Stimulated activated CD8-positive, alpha-beta memory T cell treated with anti-CD3 and anti-CD28 coated beads, Interleukin-12 subunit alpha, Interleukin-12 subunit beta, amount 100 ng/mL, for 1 hour (primary cell): Measurements from ENCODE around the gene CPE.
"Not testable (repeated sequence)": the region's sequence is repeated elsewhere in the genome, so short reads cannot be mapped to it uniquely, and the experiment has no call there.

Source experiments
- DNase-seq: peaks from one replicate; pipeline ENCODE4 v3.0.0-alpha.2; 2020; ENCODE audit warnings: low read depth

CPE gene

DNA sequence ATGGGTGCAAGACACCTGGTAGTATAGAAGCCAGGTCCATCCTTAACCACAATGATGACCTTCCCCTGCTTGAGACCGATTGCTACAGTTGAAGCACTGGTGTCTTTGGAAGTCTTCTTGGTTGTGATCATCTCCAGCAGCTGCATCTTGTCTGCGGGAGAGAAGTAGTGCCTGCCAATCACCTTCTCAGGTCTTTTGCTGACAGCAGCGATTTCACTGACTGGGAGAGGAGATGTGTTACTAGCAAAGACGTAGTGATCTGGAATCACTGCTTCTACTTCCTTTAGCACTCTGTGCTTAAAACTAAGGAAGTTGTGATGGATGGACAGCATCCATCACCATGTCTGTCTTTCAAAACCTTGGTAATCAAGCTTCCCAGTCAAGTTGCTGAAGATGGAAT is 25.9 kb downstream of the CPE start:
- no peak for DNase-seq

DNA sequence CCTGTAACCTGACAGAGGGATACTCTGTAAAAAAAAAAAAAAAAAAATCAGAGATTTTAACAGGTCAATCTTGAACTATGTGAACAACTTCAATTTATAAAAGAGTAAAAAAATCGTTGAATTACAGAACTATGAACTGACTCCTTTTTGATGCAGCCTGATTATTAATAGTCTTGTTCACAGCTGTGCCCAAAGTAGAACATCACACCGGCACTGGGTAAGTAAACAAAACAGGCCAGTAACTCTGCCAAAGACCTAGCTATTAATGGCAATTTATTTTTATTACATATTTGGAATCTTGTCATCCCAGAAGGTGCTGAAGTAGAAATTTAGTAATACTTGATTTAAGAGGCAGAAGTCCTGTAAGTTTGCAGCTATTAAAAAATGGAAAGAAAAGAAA is 31.4 kb downstream of the CPE start:
- no peak for DNase-seq

DNA sequence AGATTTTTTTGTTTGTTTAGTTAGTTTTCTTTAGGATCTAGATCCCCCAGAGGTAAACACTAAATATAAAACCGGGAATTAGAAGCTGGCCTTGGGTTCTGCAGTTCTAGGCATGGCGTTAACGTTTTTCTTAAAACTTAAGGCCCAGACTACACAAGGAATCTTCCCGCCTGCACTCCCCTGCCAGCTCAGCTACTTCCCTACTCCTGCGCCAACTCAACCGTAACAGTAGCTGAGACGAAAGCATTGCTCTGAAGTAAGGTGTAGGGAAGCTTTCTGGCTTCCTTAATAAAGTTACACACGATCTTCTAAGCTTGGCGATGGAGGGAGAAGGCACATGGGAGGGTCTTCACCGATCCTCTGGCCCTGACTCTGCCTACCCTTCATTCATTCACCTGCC is 37.1 kb downstream of the CPE start:
- DNase-seq: no peak

DNA sequence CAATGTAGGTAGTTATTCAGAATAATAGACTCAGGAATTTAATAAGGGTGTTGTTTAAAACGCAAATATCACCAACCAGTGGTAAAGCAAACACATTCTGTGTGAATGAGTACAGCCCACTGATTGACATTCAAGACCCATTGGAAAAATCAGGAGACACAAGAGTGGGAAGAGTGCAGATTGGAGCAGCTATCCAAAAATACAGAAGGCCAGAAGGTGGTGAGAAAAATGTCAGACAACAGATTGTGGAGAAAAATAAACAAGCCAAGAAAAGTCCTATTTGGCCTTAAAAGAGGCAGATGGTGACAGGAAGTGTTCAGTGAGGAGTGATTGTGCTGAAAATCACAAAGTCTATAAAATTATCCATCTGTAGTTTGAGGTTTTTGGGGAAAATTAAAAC is 39.3 kb downstream of the CPE start:
- no peak for DNase-seq

DNA sequence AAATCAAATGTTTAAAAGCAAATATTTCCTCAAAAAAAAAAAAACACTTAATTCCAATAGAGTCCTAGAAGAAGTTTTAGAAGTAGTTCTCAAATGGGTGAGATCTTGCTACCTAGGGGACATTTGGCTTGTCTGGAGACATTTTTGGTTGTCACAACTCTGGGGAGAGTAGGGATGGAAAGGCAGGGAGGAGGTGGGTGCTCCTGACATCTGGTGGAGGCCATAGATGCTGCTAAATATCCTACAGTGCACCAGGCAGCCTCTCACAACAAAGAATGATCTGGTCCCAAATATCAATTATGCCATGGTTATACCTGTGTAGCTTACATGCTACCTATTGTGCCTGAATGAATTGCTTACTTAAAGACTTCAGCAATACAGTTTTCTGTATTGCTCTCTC is 46.8 kb downstream of the CPE start:
- no peak for DNase-seq

DNA sequence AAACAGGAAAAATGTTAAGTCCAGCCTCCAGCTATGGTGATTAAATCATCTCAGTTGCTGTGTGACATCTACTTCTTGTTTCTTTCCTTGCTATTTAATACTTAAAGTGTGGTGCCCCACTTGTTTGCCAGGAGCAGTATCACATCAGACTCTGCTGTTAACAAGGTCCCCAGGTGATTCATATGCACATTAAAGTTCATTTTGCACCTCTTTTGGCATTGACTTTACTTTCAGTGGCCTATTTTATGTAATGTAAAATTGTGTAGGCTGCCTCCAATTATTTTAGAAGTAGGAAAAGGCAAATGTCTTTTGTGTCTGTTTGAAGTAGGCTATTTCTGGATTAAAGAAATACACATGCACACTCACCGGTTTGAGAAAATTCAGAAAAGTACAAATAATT is 47.5 kb downstream of the CPE start:
- DNase-seq: no peak

DNA sequence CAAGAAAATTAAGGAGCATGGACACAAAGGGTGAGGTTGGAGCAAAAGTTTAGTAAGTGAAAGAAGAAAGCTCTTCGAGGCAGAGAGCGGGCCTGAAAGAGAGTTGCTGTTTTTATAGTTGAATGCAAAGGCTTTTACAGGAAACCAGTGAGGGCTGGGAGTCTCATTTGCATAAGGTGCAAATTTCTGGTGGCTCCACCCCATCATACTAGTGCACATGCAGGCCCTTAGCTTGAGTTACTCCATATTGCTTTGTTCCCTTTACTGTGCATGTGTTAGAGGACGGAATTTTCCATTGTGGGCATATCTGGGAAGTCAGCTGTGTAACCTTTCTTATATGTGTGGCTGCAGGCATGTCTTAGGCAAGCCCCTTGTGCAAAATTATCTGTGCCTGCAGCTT is 48.0 kb downstream of the CPE start:
- no peak for DNase-seq

DNA sequence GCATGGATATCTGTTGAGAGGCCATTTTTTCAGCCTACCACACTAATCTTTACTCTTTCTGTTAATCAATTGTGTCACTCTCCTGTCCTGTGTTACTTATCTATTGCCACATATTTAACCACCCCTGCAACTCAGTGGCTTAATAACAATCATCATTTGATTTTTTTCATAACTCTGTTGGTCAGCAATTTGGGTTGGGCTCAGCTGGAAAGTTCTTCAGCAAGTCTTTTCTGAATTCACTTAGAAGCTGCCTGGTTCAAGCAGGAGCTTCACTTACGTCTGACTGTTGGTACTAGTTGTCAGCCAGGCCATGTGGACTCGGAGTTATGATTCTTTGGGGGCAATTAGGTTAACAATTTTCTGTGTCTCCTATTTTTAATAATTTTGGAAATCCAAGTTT is 50.1 kb downstream of the CPE start:
- no peak for DNase-seq

DNA sequence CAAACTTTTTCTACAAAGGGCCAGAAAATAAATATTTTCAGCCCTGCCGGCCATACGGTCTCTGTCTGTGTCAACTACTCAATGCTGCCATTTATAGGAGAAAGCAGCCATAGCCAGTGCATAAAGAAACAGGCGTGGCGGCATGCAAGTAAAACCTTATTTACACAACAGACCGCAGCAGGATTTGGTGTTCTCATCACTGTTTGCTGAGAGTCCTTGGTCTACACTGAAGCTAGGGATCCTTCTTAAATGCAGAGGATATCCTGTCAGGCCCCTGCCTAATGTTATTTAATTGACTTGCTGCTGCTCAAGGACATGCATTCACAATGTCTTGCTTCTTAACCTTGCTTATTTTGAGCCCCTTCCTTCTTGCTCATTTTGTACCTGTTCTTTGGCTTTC is 54.7 kb downstream of the CPE start:
- no peak for DNase-seq

DNA sequence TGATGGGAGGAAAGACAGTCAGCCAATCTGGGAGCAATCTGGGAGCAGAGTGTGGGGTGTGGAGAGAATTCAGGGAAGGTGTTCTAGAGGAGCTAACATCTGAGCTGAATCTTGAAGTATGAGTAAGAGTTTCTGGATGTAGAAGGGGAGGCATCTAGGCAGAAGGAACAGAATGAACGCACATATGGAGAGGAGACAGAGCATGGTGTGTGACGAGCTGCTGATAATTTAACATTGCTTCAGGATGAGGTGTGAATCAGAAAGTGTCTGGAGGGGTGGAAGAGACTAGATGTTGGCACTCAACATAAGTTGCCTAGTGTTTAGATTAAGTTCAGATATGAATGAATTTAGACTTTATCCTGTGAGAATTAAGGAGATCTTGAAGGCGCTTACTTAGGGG is 58.9 kb downstream of the CPE start:
- no peak for DNase-seq

DNA sequence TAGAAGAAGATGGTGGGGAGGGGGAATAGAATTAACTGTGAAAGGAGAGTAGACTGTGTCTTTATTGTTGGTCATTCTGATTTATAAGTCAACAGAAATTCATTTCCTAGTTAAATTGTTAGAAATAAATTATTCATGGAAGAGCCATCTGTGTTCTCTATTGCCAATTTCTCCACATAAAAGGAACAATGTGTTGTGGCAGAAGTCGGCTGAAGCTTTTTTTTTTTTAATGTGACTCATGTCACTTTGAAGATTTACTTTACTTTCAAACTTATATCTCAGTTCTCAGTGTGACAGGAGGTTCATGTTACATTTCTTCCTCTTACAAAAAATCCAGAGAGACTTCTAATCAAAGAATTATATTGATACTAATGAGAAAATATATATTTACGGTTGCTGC is 60.5 kb downstream of the CPE start:
- DNase-seq: no peak

DNA sequence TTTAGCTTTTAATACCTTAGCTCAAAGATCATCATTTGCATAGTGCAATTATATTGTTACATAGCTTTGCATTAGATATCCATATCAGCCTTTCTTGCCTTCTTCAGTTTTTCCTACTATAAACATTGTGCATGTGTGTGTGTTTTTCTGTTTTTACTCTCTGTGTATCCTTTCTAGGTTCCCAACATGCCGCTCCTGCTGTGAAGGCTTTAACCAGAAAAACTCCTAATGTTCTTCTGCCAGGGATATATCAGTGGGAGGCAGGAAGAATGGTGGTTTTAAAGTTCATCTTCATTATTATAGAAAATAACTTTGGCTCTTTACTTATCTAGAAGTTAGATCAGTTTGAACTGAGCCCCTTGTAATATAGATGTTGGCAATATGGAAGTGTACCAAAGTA is 61.2 kb downstream of the CPE start:
- DNase-seq: no peak

DNA sequence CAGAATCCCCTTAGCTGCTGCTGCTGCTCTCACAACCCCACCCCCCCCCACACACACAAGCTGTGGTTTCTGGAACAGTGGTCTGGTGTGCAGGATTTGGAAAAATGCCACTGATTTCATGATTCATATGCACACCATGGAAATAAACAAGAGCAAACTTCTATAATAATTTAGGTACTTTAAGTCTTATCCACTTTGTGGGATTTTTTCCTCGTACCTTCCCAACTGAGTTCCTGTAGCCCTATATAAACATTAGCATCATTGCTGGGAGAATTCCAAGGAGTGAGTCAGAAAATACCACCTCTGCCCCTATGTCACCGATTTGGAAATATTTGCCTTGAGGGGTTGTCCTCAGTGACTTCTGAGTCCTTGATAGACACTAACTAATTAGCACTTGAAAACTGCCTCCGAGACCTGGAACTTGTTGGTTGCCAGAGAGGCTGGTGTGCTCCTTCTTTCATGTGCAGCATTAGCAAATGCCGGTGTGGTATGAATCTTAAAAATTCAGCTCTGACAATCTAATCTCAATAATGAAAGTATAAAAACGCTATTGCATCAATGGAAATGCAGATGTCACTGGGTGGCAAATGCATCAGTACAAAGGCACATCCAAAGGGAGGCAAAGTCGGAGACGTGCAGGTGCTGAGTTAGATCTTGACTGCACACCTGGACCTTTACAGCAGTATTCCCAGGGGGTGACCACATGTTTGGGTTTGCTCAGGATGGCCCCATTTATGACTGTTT is 61.8 kb downstream of the CPE start:
- DNase-seq: no peak

DNA sequence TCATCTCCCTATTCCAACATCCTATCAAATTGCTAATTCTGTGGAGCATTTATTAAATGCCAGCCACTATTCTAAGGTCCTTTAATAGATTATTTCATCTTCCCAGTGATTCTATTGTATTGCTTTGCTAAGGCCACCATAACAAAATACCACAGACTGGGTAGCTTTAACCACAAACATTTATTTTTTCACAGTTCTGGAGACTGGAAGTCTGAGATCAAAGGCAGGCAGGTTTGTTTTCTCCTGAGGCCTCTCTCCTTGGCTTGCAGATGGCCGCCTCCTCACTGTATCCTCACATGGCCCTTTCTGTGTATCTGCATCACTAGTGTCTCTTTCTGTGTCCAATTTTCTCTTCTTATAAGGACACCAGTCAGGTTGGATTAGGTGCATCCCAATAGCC is 64.5 kb downstream of the CPE start:
- DNase-seq: no peak

DNA sequence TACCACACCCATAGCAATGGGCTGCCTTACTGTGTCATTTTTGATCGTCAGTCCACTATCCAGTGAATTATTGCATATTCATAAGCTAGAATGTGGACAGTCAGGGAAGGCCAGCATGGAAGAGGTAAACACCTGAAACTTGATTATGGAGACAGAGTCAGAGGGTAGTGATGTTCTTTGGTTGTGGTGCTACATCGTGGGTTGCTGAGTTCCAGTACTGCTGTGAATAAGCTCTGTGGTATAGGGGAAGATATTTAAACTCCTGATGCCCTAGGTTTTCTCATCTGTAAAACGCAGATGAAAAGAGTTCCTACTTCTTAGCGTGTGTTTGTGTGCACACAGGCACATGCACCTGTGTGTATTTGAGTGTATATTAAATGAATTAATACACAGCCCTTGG is 69.9 kb downstream of the CPE start:
- DNase-seq: no peak

DNA sequence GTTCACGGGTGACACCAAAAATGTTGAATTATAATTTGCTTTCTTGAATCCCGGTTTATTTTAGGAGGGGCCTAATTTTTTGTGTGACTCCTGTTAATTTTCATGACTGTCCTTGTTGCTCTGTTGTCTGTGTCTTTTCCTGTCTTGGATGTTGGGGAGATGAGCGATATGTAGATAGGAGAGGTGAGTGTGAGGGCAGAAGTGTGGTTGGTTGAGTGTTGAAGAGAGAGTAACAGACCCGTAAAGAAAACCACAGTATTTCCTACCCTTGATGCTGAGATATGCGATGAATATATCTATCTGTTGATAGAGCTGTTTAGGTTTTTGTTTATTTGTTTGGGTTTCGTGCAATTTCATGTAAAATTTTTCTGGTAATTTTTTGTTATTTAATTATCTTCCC is 70.5 kb downstream of the CPE start:
- DNase-seq: no peak

DNA sequence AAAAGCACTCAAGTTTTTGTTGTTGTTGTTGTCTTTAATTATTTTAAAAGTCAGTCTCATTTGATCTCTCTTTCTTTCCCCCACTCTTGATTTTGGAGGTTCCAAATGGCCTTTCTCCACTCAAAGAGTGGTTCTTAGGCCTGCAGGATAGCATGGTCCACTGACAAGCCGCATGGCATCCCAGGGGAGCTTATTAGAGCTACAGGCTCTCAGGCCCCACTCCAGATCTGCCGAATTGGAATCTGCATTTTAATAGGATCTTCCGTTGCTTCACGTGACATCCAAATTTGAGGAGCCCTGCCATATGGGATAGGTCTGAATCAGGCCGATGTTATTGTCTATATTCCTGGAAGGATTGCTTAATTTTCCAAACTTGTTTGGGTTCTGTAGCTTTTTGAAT is 72.1 kb downstream of the CPE start:
- DNase-seq: no peak

DNA sequence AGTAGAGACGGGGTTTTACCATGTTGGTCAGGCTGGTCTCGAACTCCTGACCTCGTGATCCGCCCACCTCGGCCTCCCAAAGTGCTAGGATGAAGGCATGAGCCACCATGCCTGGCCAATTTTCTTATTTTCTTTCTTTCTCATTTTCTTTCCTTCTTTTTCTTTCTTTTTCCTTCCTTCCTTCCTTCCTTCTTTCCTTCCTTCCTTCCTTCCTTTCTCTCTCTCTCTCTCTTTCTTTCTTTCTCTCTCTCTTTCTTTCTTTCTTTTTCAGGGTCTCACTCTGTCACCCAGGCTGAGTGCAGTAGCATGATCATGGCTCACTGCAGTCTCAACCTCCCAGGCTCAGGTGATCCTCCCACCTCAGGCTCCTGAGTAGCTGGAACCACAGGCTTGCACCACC is 74.3 kb downstream of the CPE start:
- DNase-seq: not testable (repeated sequence)

DNA sequence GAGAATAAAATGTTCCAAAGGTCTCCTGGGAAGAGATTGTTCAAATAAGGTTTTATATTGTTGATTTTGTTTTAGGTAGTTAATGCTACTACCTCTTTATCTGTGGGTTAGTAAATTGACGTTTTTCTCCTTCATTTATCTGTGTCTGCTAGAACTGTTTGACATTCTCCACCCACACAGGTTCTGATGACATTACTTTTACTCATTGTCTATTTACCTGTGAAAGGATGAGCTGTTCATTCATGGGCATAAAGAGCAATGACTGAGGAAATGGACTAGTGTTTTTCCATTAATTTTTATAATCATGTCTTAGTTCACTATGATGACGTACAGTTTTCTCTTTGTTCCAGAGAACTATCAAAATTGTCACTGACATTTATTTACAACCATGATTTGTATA is 75.6 kb downstream of the CPE start:
- no peak for DNase-seq

DNA sequence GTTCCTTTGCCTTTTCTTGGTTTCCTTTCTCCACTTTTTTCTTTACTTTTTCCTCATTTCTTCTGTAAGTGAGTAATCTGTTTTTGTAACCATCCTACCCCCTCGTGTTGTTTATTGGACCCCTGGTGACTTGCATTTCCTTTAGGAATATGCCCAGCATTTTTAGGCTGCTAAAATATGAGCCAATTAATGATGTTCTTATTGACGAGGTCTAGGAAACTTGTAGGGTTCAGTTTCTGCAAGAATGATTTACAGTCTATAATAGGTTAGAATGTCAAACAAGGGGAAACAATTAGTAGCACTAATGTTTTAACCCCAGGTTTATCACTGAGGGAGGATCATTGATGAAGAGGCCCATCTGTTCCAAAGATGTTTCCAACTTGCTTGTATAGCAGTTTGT is 79.0 kb downstream of the CPE start:
- no peak for DNase-seq

DNA sequence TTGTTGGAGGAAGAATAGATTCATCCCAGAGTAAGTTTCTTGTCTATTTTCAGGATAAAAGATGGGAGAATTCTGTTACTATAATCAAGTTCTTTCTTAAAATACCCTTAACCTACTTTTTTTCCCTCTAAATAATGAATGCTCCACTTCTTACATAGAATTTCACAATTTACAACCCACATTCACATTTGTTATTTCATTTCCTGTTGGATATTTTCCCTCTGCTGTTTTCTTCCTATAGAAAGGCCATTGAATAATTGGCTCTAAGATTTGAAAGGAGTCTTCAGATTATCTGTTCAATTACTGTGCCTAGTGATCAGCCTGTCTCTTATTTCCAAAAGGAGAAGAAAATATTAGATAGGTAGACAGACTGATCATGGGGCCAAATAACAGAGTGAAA is 79.7 kb downstream of the CPE start:
- no peak for DNase-seq

DNA sequence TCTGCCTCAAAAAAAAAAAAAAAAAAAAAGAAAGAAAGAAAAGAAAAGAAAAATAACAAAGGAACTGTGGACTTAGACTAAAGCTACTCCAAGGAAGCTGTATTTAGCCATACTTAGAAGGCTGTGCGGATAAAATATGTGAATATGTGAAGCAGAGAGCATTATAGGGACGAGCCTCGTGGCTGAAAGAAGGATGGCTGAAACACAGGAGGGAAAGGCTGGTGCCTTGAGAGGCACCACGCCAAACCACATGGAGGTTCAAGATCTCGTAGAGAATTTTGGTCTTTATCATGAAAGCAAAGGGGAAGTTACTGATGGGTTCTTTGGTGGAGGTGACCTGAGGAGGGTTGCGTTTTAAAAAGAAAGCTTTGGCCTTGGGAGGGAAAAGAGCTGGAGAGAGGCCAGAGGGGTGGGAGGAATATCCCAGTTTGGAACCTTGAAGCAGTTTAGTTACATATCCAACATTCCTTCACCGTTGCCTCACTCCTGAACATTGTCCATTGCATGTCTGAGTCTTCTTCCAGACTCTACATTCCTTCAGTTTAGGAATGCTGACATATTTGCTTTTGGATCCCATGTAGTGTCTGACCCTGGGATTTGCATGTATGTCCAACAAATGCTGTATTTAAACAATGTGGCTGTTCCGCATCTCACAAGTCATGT is 82.5 kb downstream of the CPE start:
- DNase-seq: no peak

DNA sequence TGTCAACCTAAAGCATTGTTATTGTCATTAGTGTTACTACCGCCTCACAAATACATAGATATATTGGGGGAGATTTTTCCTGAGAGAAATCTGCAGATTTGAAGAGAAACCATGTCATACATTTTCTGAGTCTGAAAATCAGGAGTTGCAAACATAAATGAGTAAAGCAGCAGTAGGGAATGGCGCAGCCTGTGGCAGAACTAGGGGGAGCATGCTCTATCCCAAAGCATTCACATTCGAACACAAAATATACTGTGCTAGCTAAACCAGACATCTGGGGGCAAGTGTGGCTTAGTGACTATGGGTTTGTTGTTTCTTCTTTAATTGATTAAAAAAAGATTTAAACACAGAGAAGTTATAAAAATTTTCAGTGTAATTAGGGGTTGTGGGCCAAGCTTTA is 83.2 kb downstream of the CPE start:
- DNase-seq: no peak

DNA sequence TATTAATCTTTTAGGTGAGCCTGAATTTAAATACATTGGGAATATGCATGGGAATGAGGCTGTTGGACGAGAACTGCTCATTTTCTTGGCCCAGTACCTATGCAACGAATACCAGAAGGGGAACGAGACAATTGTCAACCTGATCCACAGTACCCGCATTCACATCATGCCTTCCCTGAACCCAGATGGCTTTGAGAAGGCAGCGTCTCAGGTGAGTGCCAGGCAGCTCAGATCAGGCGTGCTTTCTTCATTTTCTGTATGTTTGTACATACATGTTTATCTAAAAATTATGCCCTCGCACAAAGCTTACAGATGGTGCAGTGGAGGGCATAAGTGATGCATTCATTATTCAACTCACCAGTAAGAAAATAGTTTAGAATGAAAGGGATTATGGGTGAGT is 85.6 kb downstream of the CPE start:
- DNase-seq: no peak
